ENCODE measurements around the gene MED17. TPM values are rescaled to one million over a fixed set of nuclear protein-coding genes. Genes with fewer than 3 reads are reported as not detected.

Gene MED17
- total RNA-seq, 6 experiments from 2014 or later = 4.8 to 10.1 (median 8.5) TPM

DNA sequence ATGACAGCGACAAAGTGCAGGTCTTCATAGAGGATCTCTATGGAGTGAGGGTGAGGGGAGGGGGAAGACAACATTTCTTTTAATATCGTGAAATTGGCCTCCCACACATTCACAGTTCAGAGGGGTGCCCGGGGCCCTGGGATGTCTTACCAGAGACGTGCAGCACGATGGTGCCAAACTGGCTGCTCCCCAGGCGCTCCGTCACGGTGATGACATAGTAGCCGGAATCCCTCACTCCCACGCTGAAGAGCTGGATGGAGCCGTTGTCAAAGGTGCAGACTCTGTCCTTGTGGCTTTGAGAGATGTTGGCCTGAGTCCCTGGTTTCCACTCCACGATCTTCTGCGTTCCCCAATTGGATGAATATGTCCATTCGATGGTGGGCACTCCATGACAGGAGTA lies 36.8 kb downstream of the MED17 start:
- Histone ChIP-seq H3K27me3 (no peaks in the 10 kb centered on the region), H3K27ac (no peak overlapping the region), H3K36me3 (no peaks in the 10 kb centered on the region), H3K9me3 (no peaks in the 10 kb centered on the region), H3K4me3 (no peak overlapping the region), H3K4me1 (no peaks in the 10 kb centered on the region)
- TF ChIP-seq, protein P1, sequence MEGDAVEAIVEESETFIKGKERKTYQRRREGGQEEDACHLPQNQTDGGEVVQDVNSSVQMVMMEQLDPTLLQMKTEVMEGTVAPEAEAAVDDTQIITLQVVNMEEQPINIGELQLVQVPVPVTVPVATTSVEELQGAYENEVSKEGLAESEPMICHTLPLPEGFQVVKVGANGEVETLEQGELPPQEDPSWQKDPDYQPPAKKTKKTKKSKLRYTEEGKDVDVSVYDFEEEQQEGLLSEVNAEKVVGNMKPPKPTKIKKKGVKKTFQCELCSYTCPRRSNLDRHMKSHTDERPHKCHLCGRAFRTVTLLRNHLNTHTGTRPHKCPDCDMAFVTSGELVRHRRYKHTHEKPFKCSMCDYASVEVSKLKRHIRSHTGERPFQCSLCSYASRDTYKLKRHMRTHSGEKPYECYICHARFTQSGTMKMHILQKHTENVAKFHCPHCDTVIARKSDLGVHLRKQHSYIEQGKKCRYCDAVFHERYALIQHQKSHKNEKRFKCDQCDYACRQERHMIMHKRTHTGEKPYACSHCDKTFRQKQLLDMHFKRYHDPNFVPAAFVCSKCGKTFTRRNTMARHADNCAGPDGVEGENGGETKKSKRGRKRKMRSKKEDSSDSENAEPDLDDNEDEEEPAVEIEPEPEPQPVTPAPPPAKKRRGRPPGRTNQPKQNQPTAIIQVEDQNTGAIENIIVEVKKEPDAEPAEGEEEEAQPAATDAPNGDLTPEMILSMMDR (IDR thresholded peaks at IDR 0.05) = no peak
- no peak for TF ChIP-seq POLR2A (IDR thresholded peaks at IDR 0.05)
- no peak for ATAC-seq
- intact Hi-C loops (cut with DNase I) = no loop called here
- no peak for DNase-seq
- 79% methylated on average over 4 of the region's 14 CpGs for WGBS (ENCODE audit: insufficient coverage, low coverage, low lambda C conversion rate, missing lambda C conversion rate)

DNA sequence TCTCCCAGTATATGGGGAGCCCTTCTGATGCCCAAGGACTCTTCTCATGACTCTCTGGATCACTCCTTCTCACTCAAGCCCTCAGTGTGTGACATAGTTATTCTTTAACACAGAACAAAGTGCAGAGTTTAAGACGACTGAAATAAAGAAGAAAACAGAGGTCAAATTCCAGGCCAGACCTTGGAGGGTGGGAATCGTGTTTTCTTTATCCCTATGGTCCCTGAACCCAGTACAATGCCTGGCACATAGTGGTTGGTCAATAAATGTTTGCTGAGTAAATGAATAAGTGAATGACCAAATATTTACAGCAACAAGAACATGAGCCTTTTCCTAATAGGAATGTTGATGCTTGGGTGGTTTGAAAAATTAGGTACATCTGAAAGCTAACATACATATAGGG lies 37.5 kb downstream of the MED17 start:
- no peaks in the 10 kb centered on the region for H3K36me3 ChIP-seq
- H3K9me3 ChIP-seq = no peaks in the 10 kb centered on the region
- H3K4me1 ChIP-seq = no peaks in the 10 kb centered on the region
- H3K27ac ChIP-seq = no peak overlapping the region
- DNase-seq (no peak), ATAC-seq (no peak)
- no peak for TF ChIP-seq POLR2A (IDR thresholded peaks at IDR 0.05)
- TF ChIP-seq, protein P1 (IDR thresholded peaks at IDR 0.05) = no peak
- intact Hi-C loops (cut with DNase I) = no loop called here
- no peak overlapping the region for H3K4me3 ChIP-seq
- H3K27me3 ChIP-seq = no peaks in the 10 kb centered on the region
- WGBS (ENCODE audit: insufficient coverage, low coverage, low lambda C conversion rate, missing lambda C conversion rate) = 25% methylated on average over 2 of the region's 2 CpGs

DNA sequence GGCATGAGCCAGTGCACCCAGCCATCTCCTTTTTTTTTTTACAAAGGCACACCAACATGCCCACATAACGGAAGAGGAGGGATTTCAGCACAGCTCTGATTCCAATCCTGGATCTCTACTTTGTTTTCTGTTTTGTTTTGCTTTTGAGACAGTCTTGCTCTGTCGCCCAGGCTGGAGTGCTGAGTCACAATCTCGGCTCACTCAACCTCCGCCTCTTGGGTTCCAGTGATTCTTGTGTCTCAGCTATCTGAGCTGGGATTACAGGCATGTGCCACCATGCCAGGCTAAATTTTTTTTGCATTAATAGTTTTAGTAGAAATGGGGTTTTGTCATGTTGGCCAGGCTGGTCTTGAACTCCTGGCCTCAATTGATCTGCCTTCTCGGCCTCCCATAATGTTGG lies 38.3 kb downstream of the MED17 start:
- H3K4me1 ChIP-seq = no peaks in the 10 kb centered on the region
- no peaks in the 10 kb centered on the region for H3K27me3 ChIP-seq
- intact Hi-C loops (cut with DNase I) = no loop called here
- WGBS (ENCODE audit: insufficient coverage, low coverage, low lambda C conversion rate, missing lambda C conversion rate) = 95% methylated on average over 5 of the region's 5 CpGs
- DNase-seq (no peak), ATAC-seq (no peak)
- no peak overlapping the region for H3K4me3 ChIP-seq
- no peaks in the 10 kb centered on the region for H3K9me3 ChIP-seq
- H3K36me3 ChIP-seq = no peaks in the 10 kb centered on the region
- no peak overlapping the region for H3K27ac ChIP-seq
- no peak for TF ChIP-seq POLR2A (IDR thresholded peaks at IDR 0.05)
- TF ChIP-seq, protein P1 (IDR thresholded peaks at IDR 0.05) = no peak

DNA sequence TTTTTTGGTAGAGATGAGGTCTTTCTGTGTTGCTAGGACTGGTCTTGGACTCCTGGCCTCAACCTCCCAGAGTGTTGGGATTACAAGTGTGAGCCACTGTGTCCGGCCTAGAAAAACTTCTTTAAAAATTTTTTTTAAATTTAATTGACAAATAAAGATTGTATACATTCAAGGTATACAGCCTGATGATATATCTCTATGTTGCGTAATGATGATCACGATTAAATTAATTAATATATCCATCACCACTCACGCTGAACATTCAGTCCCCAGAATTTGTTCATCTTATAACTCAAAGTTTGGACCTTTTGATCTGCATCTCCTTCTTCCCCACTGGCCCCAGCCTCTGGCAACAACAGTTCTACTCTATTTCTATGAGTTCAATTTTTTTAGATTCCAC lies 39.1 kb downstream of the MED17 start:
- ATAC-seq = no peak

More for the DNA sequence above, 39.1 kb downstream of the MED17 start:
- 92% methylated on average over 4 of the region's 4 CpGs for WGBS (ENCODE audit: insufficient coverage, low coverage, low lambda C conversion rate, missing lambda C conversion rate)
- H3K4me3 ChIP-seq = no peak overlapping the region
- intact Hi-C loops (cut with DNase I) = no loop called here
- no peaks in the 10 kb centered on the region for H3K27me3 ChIP-seq
- no peak for DNase-seq
- H3K9me3 ChIP-seq = no peaks in the 10 kb centered on the region
- TF ChIP-seq, protein P1 (IDR thresholded peaks at IDR 0.05) = no peak
- TF ChIP-seq POLR2A (IDR thresholded peaks at IDR 0.05) = no peak
- no peaks in the 10 kb centered on the region for H3K4me1 ChIP-seq
- H3K27ac ChIP-seq = no peak overlapping the region
- H3K36me3 ChIP-seq = no peaks in the 10 kb centered on the region

Data from right lobe of liver (tissue), 6 donors.